ENCODE results near the gene NEUROG1. TPM values are rescaled to one million over a fixed set of nuclear protein-coding genes. Genes with fewer than 3 reads are reported as not detected.
"Not testable (repeated sequence)": the region's sequence is repeated elsewhere in the genome, so short reads cannot be mapped to it uniquely, and the experiment has no call there.

The NEUROG1 gene
- total RNA-seq, 4 donors from 2014 or later = not detected

- DNase-seq (ENCODE audit: low spot score in 2 of 2) = no peak
- Histone ChIP-seq H3K4me3 (no peak overlapping the region), H3K36me3 (no peaks in the 10 kb centered on the region), H3K4me1 (peaks cover 0 to under 1% (median 0%) of the 10 kb centered on the region in 4 donors), H3K27me3 (peaks cover 0 to 33% of the 10 kb centered on the region in 2 donors), H3K9me3 (no peaks in the 10 kb centered on the region), H3K27ac (no peak overlapping the region)
- 68 to 70% methylated on average over 8 of the region's 8 CpGs for WGBS, 2 donors
- TF ChIP-seq POLR2A (IDR thresholded peaks at IDR 0.05) (no peak), EP300 (IDR thresholded peaks at IDR 0.05) (no peak)
- TF ChIP-seq, protein P1, sequence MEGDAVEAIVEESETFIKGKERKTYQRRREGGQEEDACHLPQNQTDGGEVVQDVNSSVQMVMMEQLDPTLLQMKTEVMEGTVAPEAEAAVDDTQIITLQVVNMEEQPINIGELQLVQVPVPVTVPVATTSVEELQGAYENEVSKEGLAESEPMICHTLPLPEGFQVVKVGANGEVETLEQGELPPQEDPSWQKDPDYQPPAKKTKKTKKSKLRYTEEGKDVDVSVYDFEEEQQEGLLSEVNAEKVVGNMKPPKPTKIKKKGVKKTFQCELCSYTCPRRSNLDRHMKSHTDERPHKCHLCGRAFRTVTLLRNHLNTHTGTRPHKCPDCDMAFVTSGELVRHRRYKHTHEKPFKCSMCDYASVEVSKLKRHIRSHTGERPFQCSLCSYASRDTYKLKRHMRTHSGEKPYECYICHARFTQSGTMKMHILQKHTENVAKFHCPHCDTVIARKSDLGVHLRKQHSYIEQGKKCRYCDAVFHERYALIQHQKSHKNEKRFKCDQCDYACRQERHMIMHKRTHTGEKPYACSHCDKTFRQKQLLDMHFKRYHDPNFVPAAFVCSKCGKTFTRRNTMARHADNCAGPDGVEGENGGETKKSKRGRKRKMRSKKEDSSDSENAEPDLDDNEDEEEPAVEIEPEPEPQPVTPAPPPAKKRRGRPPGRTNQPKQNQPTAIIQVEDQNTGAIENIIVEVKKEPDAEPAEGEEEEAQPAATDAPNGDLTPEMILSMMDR (IDR thresholded peaks at IDR 0.05) = no peak
Measured at GRCh38 chr5:135502836-135503520, 32.8 kb downstream of the NEUROG1 start.

DNA sequence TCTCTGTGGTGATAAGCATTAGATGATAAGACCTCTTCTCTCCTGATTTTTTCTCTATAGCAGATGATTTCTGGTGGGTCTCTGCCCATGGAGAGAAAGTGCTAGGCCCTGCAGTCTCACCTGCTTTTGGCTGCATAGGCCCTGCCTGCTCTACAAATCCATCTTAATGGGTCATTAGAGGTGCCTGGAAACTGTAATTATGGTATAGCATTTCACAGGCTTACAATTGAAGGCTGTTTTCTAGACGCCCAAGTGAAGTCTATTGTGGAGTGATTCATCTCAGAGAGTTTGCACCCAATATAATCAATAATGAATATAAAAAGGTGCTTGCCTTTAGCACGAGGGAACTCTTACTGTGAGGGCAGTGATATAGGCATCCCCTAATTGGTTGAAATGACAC lies 33.8 kb downstream of the NEUROG1 start:
- H3K4me1 ChIP-seq = no peaks in the 10 kb centered on the region
- peaks cover 0 to 25% of the 10 kb centered on the region in 2 donors for H3K27me3 ChIP-seq
- 63 to 69% methylated on average over 2 of the region's 2 CpGs for WGBS, 2 donors
- TF ChIP-seq EP300 (IDR thresholded peaks at IDR 0.05) = no peak
- TF ChIP-seq, protein P1 (IDR thresholded peaks at IDR 0.05) = no peak
- no peak for TF ChIP-seq POLR2A (IDR thresholded peaks at IDR 0.05)
- DNase-seq (ENCODE audit: low spot score in 2 of 2) = no peak
- H3K4me3 ChIP-seq = no peak overlapping the region
- no peaks in the 10 kb centered on the region for H3K9me3 ChIP-seq
- H3K27ac ChIP-seq = no peak overlapping the region
- H3K36me3 ChIP-seq = no peaks in the 10 kb centered on the region

- no peaks in the 10 kb centered on the region for H3K9me3 ChIP-seq
- no peaks in the 10 kb centered on the region for H3K36me3 ChIP-seq
- peaks cover 0 to 4% of the 10 kb centered on the region in 2 donors for H3K27me3 ChIP-seq
- DNase-seq (ENCODE audit: low spot score in 2 of 2) = no peak
- WGBS, 2 donors = 76 to 94% methylated on average over 2 of the region's 2 CpGs
- peaks cover 0 to 9% (median 3%) of the 10 kb centered on the region in 4 donors for H3K4me1 ChIP-seq
- no peak for TF ChIP-seq POLR2A (IDR thresholded peaks at IDR 0.05)
- no peak for TF ChIP-seq EP300 (IDR thresholded peaks at IDR 0.05)
- TF ChIP-seq, protein P1 (IDR thresholded peaks at IDR 0.05) = no peak
- H3K4me3 ChIP-seq = no peak overlapping the region
- H3K27ac ChIP-seq = no peak overlapping the region
Measured at GRCh38 chr5:135498637-135498995, 37.1 kb downstream of the NEUROG1 start.

GRCh38 chr5:135497971-135498636 lies 37.7 kb downstream of the NEUROG1 start:
- Histone ChIP-seq H3K4me3 (no peak overlapping the region), H3K36me3 (no peaks in the 10 kb centered on the region), H3K9me3 (no peaks in the 10 kb centered on the region), H3K27me3 (peaks cover 0 to 3% of the 10 kb centered on the region in 2 donors), H3K27ac (no peak overlapping the region), H3K4me1 (peaks cover 0 to 11% (median 4%) of the 10 kb centered on the region in 4 donors)
- 64 to 73% methylated on average over 8 of the region's 8 CpGs for WGBS, 2 donors
- TF ChIP-seq POLR2A (IDR thresholded peaks at IDR 0.05) (no peak), EP300 (IDR thresholded peaks at IDR 0.05) (no peak)
- TF ChIP-seq, protein P1 (IDR thresholded peaks at IDR 0.05) = no peak
- no peak for DNase-seq (ENCODE audit: low spot score in 2 of 2)

DNA sequence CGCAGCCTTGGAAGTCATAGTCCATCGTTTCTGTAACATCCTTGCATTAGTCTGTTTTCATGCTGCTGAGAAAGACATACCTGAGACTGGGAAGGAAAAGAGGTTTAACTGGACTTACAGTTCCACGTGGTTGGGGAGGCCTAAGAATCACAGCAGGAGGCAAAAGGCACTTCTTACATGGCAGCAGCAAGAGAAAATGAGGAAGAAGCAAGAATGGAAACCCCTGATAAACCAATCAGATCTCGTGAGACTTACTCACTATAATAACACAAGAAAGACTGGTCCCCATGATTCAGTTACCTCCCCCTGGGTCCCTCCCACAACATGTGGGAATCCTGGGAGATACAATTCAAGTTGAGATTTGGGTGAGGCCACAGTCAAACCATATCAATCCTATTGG lies 40.2 kb downstream of the NEUROG1 start:
- not testable (repeated sequence) for DNase-seq (ENCODE audit: low spot score in 2 of 2); H3K9me3 ChIP-seq; H3K4me3 ChIP-seq; H3K27ac ChIP-seq; H3K36me3 ChIP-seq
- Histone ChIP-seq H3K27me3 (peaks cover 0 to 23% of the 10 kb centered on the region in 2 donors), H3K4me1 (peaks cover 0 to 15% (median 4%) of the 10 kb centered on the region in 4 donors)
- WGBS, 2 donors = 81 to 85% methylated on average over 4 of the region's 4 CpGs

Measured in tibial nerve (tissue), 4 donors.